Keratinocyte (primary cell): ENCODE results near the gene OR10H2. TPM values are rescaled to one million over a fixed set of nuclear protein-coding genes. Genes with fewer than 3 reads are reported as not detected.

ENCODE experiments used
- DNase-seq: peaks from one replicate; pipeline ENCODE4 v3.0.0-alpha.2; 2011; ENCODE audit warnings: low read depth, missing footprints, low spot score
- FAIRE-seq: peaks from 2 replicates; lab custom pipeline; 2011; peaks lifted over from hg19 to GRCh38; lab: Jason Lieb, UNC
- H2AFZ ChIP-seq: 2 replicates; pipeline ENCODE4 v1.6.0; 2012; ENCODE audit warnings: low read length, control low read depth, inconsistent platforms; ENCODE audit not compliant: control insufficient read depth
- H3K27ac ChIP-seq: 2 replicates; pipeline ENCODE4 v1.5.1; 2011; ENCODE audit warnings: low read length; ENCODE audit not compliant: control insufficient read depth, insufficient read depth
- H3K27me3 ChIP-seq: 3 replicates; pipeline ENCODE4 v1.6.0; 2011; ENCODE audit warnings: low read length; ENCODE audit not compliant: control insufficient read depth, insufficient read depth; ENCODE audit errors: extremely low read depth
- H3K36me3 ChIP-seq, 2 experiments: 2 replicates in 1 of 2; 3 replicates in 1 of 2; pipeline ENCODE4 v1.5.1; 2011; ENCODE audit warnings: low read length in 2 of 2, mild to moderate bottlenecking in 1 of 2; ENCODE audit not compliant: control insufficient read depth in 2 of 2, insufficient read depth in 2 of 2; ENCODE audit errors: extremely low read depth in 1 of 2
- H3K4me1 ChIP-seq: 3 replicates; pipeline ENCODE4 v1.5.1; 2011; ENCODE audit warnings: low read length; ENCODE audit not compliant: control insufficient read depth, insufficient read depth; ENCODE audit errors: extremely low read depth
- H3K4me2 ChIP-seq: 3 replicates; pipeline ENCODE4 v1.6.0; 2011; ENCODE audit warnings: low read depth, low read length; ENCODE audit not compliant: control insufficient read depth, insufficient read depth; ENCODE audit errors: extremely low read depth
- H3K4me3 ChIP-seq, 3 experiments: fragments of 200-600 bp in 1 of 3; sonication (generic) in 1 of 3; 2 replicates in 2 of 3; 3 replicates in 1 of 3; pipeline ENCODE4 v1.5.1; 2011 to 2016; ENCODE audit warnings: low read length in 3 of 3, mild to moderate bottlenecking in 3 of 3, control low read depth in 2 of 3, inconsistent platforms in 1 of 3, low read depth in 1 of 3, mixed read lengths in 1 of 3, mixed run types in 1 of 3, moderate library complexity in 1 of 3; ENCODE audit not compliant: control insufficient read depth in 2 of 3, insufficient read depth in 2 of 3; ENCODE audit errors: extremely low read depth in 1 of 3
- H3K79me2 ChIP-seq: 2 replicates; pipeline ENCODE4 v1.6.0; 2012; ENCODE audit warnings: low read length; ENCODE audit not compliant: control insufficient read depth, insufficient read depth
- H3K9ac ChIP-seq: 3 replicates; pipeline ENCODE4 v1.6.0; 2011; ENCODE audit warnings: low read length; ENCODE audit not compliant: control insufficient read depth, insufficient read depth; ENCODE audit errors: extremely low read depth
- H3K9me1 ChIP-seq: 3 replicates; pipeline ENCODE4 v1.6.0; 2011; ENCODE audit warnings: low read length; ENCODE audit not compliant: control insufficient read depth, insufficient read depth; ENCODE audit errors: extremely low read depth
- H3K9me3 ChIP-seq: 2 replicates; pipeline ENCODE4 v1.5.1; 2012; ENCODE audit warnings: low read depth, low read length; ENCODE audit not compliant: control insufficient read depth
- H4K20me1 ChIP-seq: 3 replicates; pipeline ENCODE4 v1.6.0; 2011; ENCODE audit warnings: low read length; ENCODE audit not compliant: control insufficient read depth, insufficient read depth; ENCODE audit errors: extremely low read depth
- EZH2 ChIP-seq: IDR thresholded peaks from one replicate; pipeline ENCODE4 v1.6.1; 2012; ENCODE audit warnings: inconsistent platforms, mild to moderate bottlenecking, low read length, moderate library complexity
- dilution Hi-C: fragments of 300-500 bp; cut with MboI; formaldehyde crosslinking; loops from one replicate; pipeline ENCODE4 v1.7.0; 2020; ENCODE audit warnings: low sequenced_read_pairs; ENCODE audit not compliant: extremely low pct_ligation_motif_present
- polyA plus RNA-seq, 5 experiments: library from polyadenylated mRNA; depleted of rRNA in 3 of 5; stranded (reverse) in 3 of 5; stranded (forward) in 1 of 5; unstranded in 1 of 5; fragments of >200 nt; gene quantifications; 1 replicate in 1 of 5; 2 replicates in 3 of 5; 3 replicates in 1 of 5; pipeline versions ENCODE4 v1.2.1 to v1.2.3, GENCODE V29; 2011 to 2012; ENCODE audit warnings: missing spikeins in 2 of 5, low read depth in 1 of 5, low replicate concordance in 1 of 5
- TF ChIP-seq, protein P1 (sequence below), 3 experiments: IDR thresholded peaks in 1 of 3; conservative IDR thresholded peaks in 1 of 3; optimal IDR thresholded peaks in 1 of 3; 2 replicates in 2 of 3; 3 replicates in 1 of 3; pipeline versions ENCODE3 to v1.5.1; 2011; ENCODE audit warnings: low read length in 3 of 3, mild to moderate bottlenecking in 3 of 3, moderate library complexity in 2 of 3, control low read depth in 1 of 3, inconsistent platforms in 1 of 3; ENCODE audit not compliant: insufficient read depth in 2 of 3; ENCODE audit errors: extremely low read depth in 1 of 3

Gene OR10H2
- polyA plus RNA-seq, 1 donor (not counting 4 experiments of a cell fraction or from before 2014, with no cell fraction given): not detected

DNA sequence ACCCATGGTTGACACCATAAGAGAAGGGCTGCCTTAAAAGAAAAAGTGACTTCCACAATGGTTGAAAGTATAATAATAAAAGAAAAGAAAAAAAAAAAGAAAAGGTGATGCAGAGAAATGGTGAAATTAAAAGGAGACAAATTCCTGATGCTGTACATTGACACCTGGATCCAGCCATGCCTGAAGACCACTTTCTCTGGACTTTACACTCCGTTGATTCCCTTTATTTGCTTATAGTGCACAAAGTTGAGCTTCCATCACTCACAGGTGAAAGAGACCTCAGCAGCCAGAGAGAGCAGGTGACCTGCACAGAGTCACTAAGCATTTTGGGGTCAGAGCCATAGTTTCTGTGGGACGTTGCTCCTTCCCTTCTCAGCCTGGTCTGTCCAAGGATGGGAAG lies 47.4 kb downstream of the OR10H2 start:
- Histone ChIP-seq H3K4me1 (no peaks in the 10 kb centered on the region), H4K20me1 (no peaks in the 10 kb centered on the region), H3K9me1 (no peaks in the 10 kb centered on the region), H3K4me2 (no peak overlapping the region), H3K79me2 (no peaks in the 10 kb centered on the region), H2AFZ (no peak overlapping the region), H3K9me3 (no peaks in the 10 kb centered on the region), H3K36me3 (no peaks in the 10 kb centered on the region), H3K27ac (no peak overlapping the region), H3K27me3 (no peaks in the 10 kb centered on the region), H3K4me3 (no peak overlapping the region), H3K9ac (no peak overlapping the region)
- no peak for DNase-seq
- dilution Hi-C loops: no loop called here
- no peak for FAIRE-seq
- TF ChIP-seq, protein P1, sequence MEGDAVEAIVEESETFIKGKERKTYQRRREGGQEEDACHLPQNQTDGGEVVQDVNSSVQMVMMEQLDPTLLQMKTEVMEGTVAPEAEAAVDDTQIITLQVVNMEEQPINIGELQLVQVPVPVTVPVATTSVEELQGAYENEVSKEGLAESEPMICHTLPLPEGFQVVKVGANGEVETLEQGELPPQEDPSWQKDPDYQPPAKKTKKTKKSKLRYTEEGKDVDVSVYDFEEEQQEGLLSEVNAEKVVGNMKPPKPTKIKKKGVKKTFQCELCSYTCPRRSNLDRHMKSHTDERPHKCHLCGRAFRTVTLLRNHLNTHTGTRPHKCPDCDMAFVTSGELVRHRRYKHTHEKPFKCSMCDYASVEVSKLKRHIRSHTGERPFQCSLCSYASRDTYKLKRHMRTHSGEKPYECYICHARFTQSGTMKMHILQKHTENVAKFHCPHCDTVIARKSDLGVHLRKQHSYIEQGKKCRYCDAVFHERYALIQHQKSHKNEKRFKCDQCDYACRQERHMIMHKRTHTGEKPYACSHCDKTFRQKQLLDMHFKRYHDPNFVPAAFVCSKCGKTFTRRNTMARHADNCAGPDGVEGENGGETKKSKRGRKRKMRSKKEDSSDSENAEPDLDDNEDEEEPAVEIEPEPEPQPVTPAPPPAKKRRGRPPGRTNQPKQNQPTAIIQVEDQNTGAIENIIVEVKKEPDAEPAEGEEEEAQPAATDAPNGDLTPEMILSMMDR (optimal IDR thresholded peaks at IDR 0.05 in 1 of 3, IDR thresholded peaks at IDR 0.05 in 1 of 3, conservative IDR thresholded peaks at IDR 0.05 in 1 of 3; ENCODE audit: extremely low read depth in 1 of 3, insufficient read depth in 2 of 3, low read length in 3 of 3): no peak
- TF ChIP-seq EZH2: no peak

DNA sequence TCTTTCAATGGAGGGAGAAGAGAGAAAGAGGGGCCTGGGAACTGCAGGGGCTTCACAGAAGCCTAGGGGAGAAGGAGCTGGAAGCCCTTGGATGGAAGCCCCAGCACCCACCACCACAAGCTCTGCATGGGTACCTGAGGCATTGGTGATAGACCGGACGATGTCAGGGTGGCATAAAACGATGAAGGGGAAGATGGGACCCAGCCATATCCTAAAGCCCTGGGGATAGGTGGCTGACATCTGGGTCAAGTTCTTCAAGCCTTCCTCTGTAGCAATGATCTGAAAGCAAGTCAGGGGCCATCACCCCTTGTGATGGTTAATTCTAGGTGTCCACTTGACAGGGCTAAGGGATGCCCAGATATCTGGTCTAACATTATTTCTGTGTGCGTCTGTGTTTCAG lies 48.4 kb downstream of the OR10H2 start:
- Histone ChIP-seq H3K36me3 (no peaks in the 10 kb centered on the region), H3K4me1 (no peaks in the 10 kb centered on the region), H3K9ac (no peak overlapping the region), H3K4me2 (no peak overlapping the region), H3K27ac (no peak overlapping the region), H2AFZ (no peak overlapping the region), H3K4me3 (no peak overlapping the region), H3K9me1 (no peaks in the 10 kb centered on the region), H4K20me1 (no peaks in the 10 kb centered on the region), H3K9me3 (no peaks in the 10 kb centered on the region), H3K79me2 (no peaks in the 10 kb centered on the region), H3K27me3 (no peaks in the 10 kb centered on the region)
- FAIRE-seq (no peak), DNase-seq (no peak)
- TF ChIP-seq EZH2: no peak
- TF ChIP-seq, protein P1 (optimal IDR thresholded peaks at IDR 0.05 in 1 of 3, IDR thresholded peaks at IDR 0.05 in 1 of 3, conservative IDR thresholded peaks at IDR 0.05 in 1 of 3; ENCODE audit: extremely low read depth in 1 of 3, insufficient read depth in 2 of 3, low read length in 3 of 3): no peak
- dilution Hi-C loops: no loop called here
